NCI-H1436 (cell line): ENCODE measurements around the gene MLC1.

Experiments
- DNase-seq: peaks from one replicate; lab custom pipeline; 2025; lab: John Stamatoyannopoulos, UW

Gene MLC1

DNA sequence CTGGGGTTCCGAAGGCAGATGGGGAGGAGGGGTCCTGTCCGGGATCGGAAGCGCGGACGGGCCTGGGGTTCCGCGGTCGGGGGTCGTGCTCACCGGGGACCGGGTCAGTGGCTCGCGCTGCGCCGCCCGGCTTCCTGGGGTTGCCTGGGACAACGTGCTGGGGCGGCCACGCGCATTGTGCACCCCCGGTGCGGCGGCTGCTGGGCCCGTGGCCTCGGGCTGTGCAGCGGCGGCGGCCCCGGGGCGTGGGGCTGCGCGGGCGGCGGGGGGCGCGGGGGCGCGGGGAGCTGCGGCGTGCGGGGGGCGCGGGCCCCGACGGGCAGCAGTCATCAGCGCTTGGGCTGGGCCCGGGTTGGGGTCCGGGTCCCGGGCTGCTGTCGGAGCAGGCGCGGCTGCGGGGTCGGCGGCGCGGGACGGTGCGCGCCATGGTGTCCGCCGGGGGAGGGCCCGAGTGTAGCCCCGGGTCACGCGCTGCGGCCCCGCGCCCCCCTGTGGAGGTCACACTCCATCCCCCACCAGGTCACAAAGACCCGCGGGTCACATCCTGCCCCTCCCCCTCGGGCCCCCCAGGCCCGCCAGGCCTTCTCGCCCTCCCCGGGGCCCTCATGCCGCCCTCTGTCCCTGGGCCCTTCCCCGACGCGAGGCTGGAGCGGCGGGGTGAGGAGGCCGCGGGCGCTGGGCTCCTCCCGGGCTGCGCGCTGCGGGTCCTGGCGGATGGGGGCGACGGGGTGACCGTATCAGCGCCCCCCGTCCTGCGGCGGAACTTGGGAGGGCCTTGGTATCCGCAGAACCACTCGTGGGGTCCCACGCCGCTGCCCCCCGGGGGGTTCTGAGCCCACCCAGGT is 26.9 kb downstream of the MLC1 start, which contains the start of gene TTLL8:
Gene TTLL8 (minus strand): TSS at position 238 of the 845 bp plus-strand sequence.
- no peak for DNase-seq

- no peak for DNase-seq
Observed at GRCh38 chr22:50057278-50058060, 27.8 kb downstream of the MLC1 start.

GRCh38 chr22:50056214-50056972 is 28.8 kb downstream of the MLC1 start:
- no peak for DNase-seq

- DNase-seq = no peak
Observed at GRCh38 chr22:50053861-50054260, 31.4 kb downstream of the MLC1 start.

DNA sequence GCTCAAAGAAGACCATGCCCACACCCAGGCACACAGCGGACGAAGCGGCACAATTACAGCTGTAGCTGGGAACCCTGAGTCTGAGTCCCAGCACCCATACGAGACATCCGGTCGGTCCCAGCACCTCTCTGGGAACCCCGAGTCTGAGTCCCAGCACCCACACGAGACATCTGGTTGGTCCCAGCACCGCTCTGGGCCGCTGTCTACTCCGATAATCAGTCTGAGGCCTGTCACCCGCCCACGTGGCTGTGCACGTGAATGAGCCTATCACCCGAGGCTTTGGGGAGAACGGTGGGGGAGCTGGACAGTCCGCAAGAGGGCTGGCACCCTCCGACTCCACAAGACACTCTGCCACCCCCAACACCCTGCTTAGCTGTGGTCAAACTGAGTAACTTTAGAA is 33.3 kb downstream of the MLC1 start:
- no peak for DNase-seq

DNA sequence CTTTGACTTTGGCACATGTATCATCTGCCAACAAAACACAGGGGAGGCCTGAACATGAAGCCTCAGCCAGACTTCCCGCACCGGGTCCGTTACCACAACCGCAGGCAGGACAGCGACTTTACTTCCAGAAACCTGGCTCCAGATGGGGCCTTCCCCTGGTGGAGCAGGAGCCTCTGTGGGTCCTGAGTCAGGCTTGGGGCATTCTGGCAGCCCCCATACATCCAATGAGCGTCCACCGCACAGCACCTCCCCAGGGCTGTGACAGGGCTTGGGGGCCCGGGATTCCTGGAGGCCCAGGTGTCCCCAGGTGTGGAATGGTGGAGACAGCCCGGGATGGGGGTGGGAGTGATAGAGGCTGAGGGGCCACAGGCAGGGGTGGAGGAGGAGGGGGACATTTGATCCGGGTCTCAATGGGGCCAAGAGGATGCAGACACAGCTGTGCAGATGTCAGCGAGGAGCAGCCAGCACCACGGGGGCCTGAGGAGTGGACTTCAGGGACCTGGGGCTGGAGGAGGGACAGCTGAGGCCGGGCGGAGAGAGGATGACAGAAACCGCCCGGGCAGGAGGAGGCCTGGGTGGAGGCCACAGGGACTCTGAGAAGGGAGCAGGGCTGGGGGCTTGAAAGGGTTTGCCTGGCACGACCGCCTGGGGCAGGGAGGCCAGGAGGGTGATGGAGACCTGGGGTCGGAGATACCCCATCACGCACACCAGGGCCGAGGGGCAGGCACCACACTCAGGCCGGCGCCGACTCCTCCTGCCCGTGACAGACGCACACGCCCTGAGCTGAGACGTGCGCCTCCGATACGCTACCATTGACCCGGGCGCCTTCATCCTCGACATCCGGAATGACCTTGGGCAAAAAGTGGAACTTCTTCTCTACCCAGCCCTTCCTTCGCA is 35.7 kb downstream of the MLC1 start:
- no peak for DNase-seq

DNA sequence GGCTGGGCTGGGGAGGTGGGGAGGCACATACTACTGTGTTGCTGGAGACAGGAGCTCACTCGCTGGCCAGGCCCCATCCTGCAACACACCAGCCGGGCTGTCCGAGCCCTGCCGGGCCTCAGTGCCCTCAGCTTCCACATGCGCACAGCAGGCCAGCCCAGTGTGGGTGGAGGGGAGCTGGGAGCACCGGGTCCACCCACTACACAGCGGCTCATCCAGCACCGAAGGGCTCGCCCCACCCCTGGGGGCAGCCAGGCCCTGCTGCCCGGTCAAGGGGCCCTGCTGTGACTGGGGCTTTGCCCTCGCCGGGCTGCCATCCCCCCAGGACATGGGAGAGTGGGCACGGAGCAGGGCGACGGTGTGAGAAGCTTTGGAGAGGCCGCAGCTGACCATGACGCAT is 36.4 kb downstream of the MLC1 start:
- no peak for DNase-seq

- DNase-seq = no peak
Observed at GRCh38 chr22:50048061-50048765, 37.0 kb downstream of the MLC1 start.

- no peak for DNase-seq
Observed at GRCh38 chr22:50047346-50047745, 37.9 kb downstream of the MLC1 start.

DNA sequence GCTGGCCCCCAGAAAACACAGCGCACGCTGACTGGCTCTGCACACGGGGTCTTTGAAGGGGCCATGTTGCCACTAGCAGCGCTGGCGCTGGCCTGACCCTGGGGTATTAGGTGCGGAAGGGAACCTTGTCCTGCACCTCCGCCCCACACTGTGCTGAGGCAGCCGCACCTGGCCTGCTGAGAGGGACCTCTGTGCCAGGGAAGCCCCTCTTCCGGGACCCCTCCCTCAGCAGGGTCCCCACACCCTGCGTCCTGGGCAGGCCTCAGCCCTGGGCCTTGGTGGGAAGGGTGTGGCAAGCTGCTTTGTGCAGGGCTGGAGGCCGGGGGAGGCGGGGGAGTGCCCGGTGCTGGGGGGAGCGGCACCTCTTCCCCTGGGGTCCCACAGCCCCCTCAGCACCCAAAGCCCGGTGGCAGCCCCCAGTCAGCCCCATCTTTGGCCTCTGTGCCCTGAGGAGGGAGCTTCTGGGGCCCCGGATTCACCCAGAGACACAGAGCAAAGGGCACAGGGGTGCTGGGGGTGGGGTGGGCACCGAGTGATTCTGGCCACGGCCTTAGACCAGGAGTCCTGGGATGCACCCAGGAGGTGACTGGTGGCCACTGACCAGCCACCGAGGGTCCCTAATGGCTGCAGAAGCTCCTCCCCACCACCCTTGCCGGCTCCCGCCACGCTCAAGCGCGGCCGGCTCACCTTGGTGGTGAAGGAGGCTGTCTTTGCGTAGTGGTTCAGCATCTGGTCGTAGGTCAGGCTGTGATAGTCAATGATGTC is 38.6 kb downstream of the MLC1 start:
- no peak for DNase-seq

GRCh38 chr22:50046019-50046415 is 39.2 kb downstream of the MLC1 start:
- DNase-seq = no peak

- DNase-seq = no peak
Observed at GRCh38 chr22:50045211-50046018, 39.8 kb downstream of the MLC1 start.

DNA sequence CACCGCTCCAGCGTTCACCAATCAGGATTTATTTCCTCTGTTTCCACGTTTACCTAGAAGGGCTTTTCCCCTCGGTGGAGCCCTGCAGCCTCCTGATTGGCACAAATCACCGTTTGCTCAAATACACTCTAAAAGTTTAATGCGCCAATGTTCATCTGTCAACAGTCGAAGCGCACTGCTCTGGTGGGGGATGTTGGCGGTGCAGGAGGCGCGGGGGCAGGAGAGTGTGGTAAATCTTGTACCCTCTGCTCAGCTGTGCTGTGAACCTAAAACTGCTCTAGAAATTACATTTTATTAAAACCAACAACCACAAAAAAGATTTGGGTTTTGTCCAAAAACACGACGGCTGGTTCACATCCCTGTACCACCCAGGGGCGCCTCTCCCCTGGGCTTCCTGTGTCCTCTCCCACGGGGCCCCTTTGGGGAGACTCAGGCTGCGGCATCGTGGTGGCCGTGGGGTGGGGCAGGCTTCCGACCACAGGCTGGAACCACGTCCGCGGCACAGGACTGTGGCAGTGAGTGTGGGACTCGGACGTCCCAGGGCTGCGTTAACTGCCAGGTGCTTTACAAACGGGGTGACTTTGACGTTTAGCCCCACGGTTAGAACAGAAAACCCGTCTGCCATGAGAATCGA is 40.6 kb downstream of the MLC1 start:
- no peak for DNase-seq

DNA sequence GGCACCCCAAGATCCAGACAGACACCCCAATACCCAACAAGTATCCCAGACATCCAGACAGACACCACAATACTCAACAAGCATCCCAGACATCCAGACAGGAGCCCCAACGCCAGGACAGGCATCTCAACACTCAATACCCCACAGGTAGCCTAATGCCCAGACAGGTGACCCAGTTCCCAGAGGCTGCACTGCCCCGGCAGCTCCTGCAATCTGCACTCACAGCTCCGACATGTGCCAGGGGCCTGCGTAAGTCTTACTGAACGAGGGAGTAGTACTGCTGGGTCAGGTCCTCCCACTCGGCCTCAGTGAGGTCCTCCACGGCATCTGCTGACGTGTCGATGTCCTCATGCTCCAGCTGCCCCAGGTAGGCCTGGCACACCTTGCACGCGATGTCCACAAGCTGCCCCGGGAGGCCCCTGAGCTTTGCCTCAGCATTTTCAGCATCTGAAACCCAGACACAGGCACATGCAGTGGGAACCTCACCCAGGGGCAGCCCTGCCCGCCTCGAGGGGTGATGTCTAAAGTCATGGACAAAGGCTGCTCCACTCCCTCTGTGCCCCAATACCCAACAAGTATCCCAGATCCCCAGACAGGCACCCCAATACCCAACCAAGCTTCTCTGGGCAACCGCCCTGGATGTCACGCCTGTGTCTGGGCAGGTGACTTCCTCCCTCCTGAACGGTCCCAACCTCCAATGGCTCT is 43.7 kb downstream of the MLC1 start:
- no peak for DNase-seq

- no peak for DNase-seq
Observed at GRCh38 chr22:50040717-50041116, 44.5 kb downstream of the MLC1 start.

- DNase-seq = no peak
Observed at GRCh38 chr22:50039669-50040443, 45.4 kb downstream of the MLC1 start.
